ENCODE measurements around the gene TENM4. TPM values are rescaled to one million over a fixed set of nuclear protein-coding genes. Genes with fewer than 3 reads are reported as not detected.

TENM4 gene
- total and polyA plus RNA-seq, 2 of the 13 experiments (the other 11 are each of a cell fraction or from before 2014, with no cell fraction given): not detected

DNA sequence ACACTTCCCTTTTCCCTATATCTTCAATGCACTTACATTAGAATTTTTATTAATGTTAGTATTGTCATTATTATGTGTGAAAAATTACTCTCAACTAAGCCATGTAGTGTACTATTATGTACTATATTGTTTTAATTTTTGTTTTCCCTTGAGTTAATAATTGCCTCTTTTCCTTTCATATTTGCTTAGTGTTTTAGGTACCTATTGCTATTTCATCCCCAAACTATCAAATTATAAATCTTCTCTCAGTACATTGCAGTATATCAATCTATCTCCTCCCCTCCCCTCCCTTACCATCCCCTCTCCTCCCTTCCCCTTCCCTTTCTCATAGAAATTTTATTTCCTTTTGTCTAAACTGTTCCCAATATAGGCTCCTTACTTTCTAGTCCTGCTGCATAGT lies 12.8 kb upstream of the TENM4 start:
- Histone ChIP-seq H2AFZ (ENCODE audit: low read length) (no peak overlapping the region), H3K4me2 (ENCODE audit: low read depth, low read length) (no peak overlapping the region), H3K79me2 (ENCODE audit: insufficient read depth, low read length) (no peaks in the 10 kb centered on the region), H3K36me3 (replicated peaks in 1 of 2; ENCODE audit: control insufficient read depth in 1 of 2, insufficient read depth in 2 of 2, low read length in 2 of 2) (no peaks in the 10 kb centered on the region), H3K4me1 (ENCODE audit: insufficient read depth, low read length) (no peaks in the 10 kb centered on the region), H3K4me3 (replicated peaks in 1 of 3; ENCODE audit: insufficient read depth in 1 of 3, low read depth in 2 of 3, low read length in 3 of 3) (no peak overlapping the region), H3K27ac (ENCODE audit: extremely low read length, insufficient read depth, low read length) (no peak overlapping the region), H3K9me3 (ENCODE audit: low read length) (no peaks in the 10 kb centered on the region), H3K27me3 (ENCODE audit: control insufficient read depth in 1 of 2, insufficient read depth in 2 of 2, low read length in 2 of 2) (no peaks in the 10 kb centered on the region; a peak in 2 of 5 replicates), H4K20me1 (ENCODE audit: insufficient read depth, low read length) (no peaks in the 10 kb centered on the region), H3K9ac (ENCODE audit: insufficient read depth, low read depth, low read length) (no peak overlapping the region)
- no TSS peak for BruUV-seq (replicated peaks)
- ATAC-seq: no peak
- TF ChIP-seq SP4 (CRISPR knock-in tag; IDR thresholded peaks at IDR 0.05) (no peak), EZH2 (conservative IDR thresholded peaks at IDR 0.05; ENCODE audit: low read depth, low read length) (no peak), ZNF549 (CRISPR knock-in tag; IDR thresholded peaks at IDR 0.05) (no peak), HNRNPK (IDR thresholded peaks at IDR 0.05; ENCODE audit: low read depth, low read length, poor library complexity, severe bottlenecking) (peak; percentile 76)
- in situ Hi-C loops (cut with HindIII; ENCODE audit: extremely low pct_ligation_motif_present, low pct_unique_long_range_greater_than_20kb): no loop called here
- CTCF ChIA-PET (ENCODE audit: low intra/inter-chr PET ratio, low total read pairs): no interaction called here
- intact Hi-C loops (cut with micrococcal nuclease; ENCODE audit: unreplicated experiment): no loop called here
- DNase-seq (ENCODE audit: low spot score): no peak
- POLR2A ChIA-PET: no interaction called here
- FAIRE-seq: no peak

DNA sequence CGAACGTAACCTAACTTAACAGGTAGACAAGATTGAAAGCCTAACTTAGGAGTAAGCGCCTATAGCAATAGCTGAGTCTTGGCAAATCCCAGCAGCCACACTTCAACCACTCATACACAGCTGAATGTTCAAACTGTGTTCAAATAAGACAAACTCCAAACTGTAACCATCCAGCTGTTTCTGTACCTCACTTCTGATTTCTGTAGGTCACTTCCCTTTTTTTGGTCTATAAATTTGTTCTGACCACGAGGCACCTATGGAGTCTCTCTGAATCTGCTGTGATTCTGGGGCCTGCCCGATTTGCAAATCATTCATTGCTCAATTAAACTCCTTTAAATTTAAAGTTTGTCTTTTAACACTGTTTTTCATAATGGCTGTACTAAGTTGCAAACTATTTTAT lies 8.2 kb upstream of the TENM4 start:
- Histone ChIP-seq H3K4me1 (ENCODE audit: insufficient read depth, low read length) (no peaks in the 10 kb centered on the region), H3K9me3 (ENCODE audit: low read length) (no peaks in the 10 kb centered on the region), H3K27ac (ENCODE audit: extremely low read length, insufficient read depth, low read length) (no peak overlapping the region), H4K20me1 (ENCODE audit: insufficient read depth, low read length) (no peaks in the 10 kb centered on the region), H2AFZ (ENCODE audit: low read length) (no peak overlapping the region), H3K4me3 (replicated peaks in 1 of 3; ENCODE audit: insufficient read depth in 1 of 3, low read depth in 2 of 3, low read length in 3 of 3) (no peak overlapping the region), H3K79me2 (ENCODE audit: insufficient read depth, low read length) (no peaks in the 10 kb centered on the region), H3K36me3 (replicated peaks in 1 of 2; ENCODE audit: control insufficient read depth in 1 of 2, insufficient read depth in 2 of 2, low read length in 2 of 2) (no peaks in the 10 kb centered on the region), H3K4me2 (ENCODE audit: low read depth, low read length) (no peak overlapping the region), H3K27me3 (ENCODE audit: control insufficient read depth in 1 of 2, insufficient read depth in 2 of 2, low read length in 2 of 2) (no peaks in the 10 kb centered on the region; a peak in 1 of 5 replicates), H3K9ac (ENCODE audit: insufficient read depth, low read depth, low read length) (no peak overlapping the region)
- DNase-seq (ENCODE audit: low spot score) (no peak), ATAC-seq (no peak), FAIRE-seq (no peak)
- POLR2A ChIA-PET: no interaction called here
- in situ Hi-C loops (cut with HindIII; ENCODE audit: extremely low pct_ligation_motif_present, low pct_unique_long_range_greater_than_20kb) (no loop called here), intact Hi-C loops (cut with micrococcal nuclease; ENCODE audit: unreplicated experiment) (no loop called here)
- CTCF ChIA-PET (ENCODE audit: low intra/inter-chr PET ratio, low total read pairs): no interaction called here
- 3% methylated on average over 5 of the region's 5 CpGs for WGBS (ENCODE audit: low lambda C conversion rate)
- no TSS peak for BruUV-seq (replicated peaks)
- no peak for TF ChIP-seq NCOR1 (IDR thresholded peaks at IDR 0.05; ENCODE audit: borderline replicate concordance, low read length)
- no peak for TF ChIP-seq RARA (CRISPR knock-in tag; IDR thresholded peaks at IDR 0.05)
- TF ChIP-seq, protein P1, sequence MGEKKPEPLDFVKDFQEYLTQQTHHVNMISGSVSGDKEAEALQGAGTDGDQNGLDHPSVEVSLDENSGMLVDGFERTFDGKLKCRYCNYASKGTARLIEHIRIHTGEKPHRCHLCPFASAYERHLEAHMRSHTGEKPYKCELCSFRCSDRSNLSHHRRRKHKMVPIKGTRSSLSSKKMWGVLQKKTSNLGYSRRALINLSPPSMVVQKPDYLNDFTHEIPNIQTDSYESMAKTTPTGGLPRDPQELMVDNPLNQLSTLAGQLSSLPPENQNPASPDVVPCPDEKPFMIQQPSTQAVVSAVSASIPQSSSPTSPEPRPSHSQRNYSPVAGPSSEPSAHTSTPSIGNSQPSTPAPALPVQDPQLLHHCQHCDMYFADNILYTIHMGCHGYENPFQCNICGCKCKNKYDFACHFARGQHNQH (CRISPR knock-in tag; IDR thresholded peaks at IDR 0.05): no peak
- TF ChIP-seq DMAP1 (CRISPR knock-in tag; IDR thresholded peaks at IDR 0.05): no peak
- TF ChIP-seq, protein P2, sequence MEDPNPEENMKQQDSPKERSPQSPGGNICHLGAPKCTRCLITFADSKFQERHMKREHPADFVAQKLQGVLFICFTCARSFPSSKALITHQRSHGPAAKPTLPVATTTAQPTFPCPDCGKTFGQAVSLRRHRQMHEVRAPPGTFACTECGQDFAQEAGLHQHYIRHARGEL (CRISPR knock-in tag; IDR thresholded peaks at IDR 0.05): no peak
- no peak for TF ChIP-seq JUNB (CRISPR knock-in tag; IDR thresholded peaks at IDR 0.05; ENCODE audit: borderline replicate concordance)
- TF ChIP-seq, protein P3, sequence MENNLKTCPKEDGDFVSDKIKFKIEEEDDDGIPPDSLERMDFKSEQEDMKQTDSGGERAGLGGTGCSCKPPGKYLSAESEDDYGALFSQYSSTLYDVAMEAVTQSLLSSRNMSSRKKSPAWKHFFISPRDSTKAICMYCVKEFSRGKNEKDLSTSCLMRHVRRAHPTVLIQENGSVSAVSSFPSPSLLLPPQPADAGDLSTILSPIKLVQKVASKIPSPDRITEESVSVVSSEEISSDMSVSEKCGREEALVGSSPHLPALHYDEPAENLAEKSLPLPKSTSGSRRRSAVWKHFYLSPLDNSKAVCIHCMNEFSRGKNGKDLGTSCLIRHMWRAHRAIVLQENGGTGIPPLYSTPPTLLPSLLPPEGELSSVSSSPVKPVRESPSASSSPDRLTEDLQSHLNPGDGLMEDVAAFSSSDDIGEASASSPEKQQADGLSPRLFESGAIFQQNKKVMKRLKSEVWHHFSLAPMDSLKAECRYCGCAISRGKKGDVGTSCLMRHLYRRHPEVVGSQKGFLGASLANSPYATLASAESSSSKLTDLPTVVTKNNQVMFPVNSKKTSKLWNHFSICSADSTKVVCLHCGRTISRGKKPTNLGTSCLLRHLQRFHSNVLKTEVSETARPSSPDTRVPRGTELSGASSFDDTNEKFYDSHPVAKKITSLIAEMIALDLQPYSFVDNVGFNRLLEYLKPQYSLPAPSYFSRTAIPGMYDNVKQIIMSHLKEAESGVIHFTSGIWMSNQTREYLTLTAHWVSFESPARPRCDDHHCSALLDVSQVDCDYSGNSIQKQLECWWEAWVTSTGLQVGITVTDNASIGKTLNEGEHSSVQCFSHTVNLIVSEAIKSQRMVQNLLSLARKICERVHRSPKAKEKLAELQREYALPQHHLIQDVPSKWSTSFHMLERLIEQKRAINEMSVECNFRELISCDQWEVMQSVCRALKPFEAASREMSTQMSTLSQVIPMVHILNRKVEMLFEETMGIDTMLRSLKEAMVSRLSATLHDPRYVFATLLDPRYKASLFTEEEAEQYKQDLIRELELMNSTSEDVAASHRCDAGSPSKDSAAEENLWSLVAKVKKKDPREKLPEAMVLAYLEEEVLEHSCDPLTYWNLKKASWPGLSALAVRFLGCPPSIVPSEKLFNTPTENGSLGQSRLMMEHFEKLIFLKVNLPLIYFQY (CRISPR knock-in tag; IDR thresholded peaks at IDR 0.05; ENCODE audit: borderline replicate concordance): no peak
- TF ChIP-seq, protein P4, sequence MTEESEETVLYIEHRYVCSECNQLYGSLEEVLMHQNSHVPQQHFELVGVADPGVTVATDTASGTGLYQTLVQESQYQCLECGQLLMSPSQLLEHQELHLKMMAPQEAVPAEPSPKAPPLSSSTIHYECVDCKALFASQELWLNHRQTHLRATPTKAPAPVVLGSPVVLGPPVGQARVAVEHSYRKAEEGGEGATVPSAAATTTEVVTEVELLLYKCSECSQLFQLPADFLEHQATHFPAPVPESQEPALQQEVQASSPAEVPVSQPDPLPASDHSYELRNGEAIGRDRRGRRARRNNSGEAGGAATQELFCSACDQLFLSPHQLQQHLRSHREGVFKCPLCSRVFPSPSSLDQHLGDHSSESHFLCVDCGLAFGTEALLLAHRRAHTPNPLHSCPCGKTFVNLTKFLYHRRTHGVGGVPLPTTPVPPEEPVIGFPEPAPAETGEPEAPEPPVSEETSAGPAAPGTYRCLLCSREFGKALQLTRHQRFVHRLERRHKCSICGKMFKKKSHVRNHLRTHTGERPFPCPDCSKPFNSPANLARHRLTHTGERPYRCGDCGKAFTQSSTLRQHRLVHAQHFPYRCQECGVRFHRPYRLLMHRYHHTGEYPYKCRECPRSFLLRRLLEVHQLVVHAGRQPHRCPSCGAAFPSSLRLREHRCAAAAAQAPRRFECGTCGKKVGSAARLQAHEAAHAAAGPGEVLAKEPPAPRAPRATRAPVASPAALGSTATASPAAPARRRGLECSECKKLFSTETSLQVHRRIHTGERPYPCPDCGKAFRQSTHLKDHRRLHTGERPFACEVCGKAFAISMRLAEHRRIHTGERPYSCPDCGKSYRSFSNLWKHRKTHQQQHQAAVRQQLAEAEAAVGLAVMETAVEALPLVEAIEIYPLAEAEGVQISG (CRISPR knock-in tag; IDR thresholded peaks at IDR 0.05): no peak

Measured in HepG2 (cell line).